Stimulated activated CD8-positive, alpha-beta memory T cell treated with anti-CD3 and anti-CD28 coated beads, Interleukin-12 subunit alpha, Interleukin-12 subunit beta, amount 100 ng/mL, for 1 hour (primary cell): Measurements from ENCODE around the gene SYT14.
"Not testable (repeated sequence)": the region's sequence is repeated elsewhere in the genome, so short reads cannot be mapped to it uniquely, and the experiment has no call there.

Source experiments
- DNase-seq: peaks from one replicate; pipeline ENCODE4 v3.0.0-alpha.2; 2020; ENCODE audit warnings: low read depth

The SYT14 gene

DNA sequence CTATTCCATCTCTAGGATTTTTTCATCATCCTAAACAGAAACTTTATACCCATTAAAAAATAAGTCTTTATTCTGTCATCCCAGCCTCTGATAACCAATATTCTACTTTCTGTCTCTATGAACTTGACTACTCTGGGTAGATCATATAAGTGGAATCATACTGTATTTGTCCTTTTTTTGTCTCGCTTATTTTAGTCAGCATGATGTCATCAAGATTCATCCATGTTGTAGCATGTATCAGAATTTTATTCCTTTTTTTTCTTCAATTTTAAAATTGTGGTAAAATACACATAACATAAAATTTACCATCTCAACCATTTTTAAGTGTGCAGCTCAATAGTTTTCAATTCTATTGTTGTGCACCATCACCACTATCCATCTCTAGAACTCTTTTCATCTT is 90.0 kb downstream of the SYT14 start:
- no peak for DNase-seq

- DNase-seq: no peak
Measured at GRCh38 chr1:210031473-210031872, 93.5 kb downstream of the SYT14 start.

- no peak for DNase-seq
Measured at GRCh38 chr1:210043058-210043457, 105.0 kb downstream of the SYT14 start.

GRCh38 chr1:210049616-210050015 is 111.6 kb downstream of the SYT14 start:
- DNase-seq: no peak

- DNase-seq: not testable (repeated sequence)
Measured at GRCh38 chr1:210050491-210050890, 112.5 kb downstream of the SYT14 start.

DNA sequence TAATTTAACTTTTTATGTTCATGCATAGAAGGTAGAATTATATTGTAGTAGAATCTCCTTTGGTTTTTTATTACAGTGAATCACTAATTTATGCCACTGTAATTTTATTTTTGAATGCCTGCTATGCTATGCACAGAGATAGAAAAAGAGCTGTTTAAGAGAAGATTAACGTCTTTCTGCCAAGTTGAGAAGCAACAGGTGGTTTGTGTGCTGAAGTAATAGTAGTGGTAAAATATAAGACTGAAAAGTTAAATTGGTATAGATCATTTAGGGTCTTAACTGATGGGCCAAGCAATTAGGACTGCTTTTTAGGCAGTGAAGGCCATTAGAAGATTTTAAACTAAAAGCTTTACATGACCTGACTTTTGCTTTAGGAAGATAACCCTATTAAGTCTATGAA is 115.1 kb downstream of the SYT14 start:
- no peak for DNase-seq

- no peak for DNase-seq
Measured at GRCh38 chr1:210057593-210057992, 119.6 kb downstream of the SYT14 start.

- DNase-seq: no peak
Measured at GRCh38 chr1:210061992-210062391, 124.0 kb downstream of the SYT14 start.

- DNase-seq: no peak
Measured at GRCh38 chr1:210070531-210070930, 132.5 kb downstream of the SYT14 start.

GRCh38 chr1:210072129-210072528 is 134.1 kb downstream of the SYT14 start:
- DNase-seq: no peak

GRCh38 chr1:210072896-210073504 is 135.0 kb downstream of the SYT14 start:
- no peak for DNase-seq

- no peak for DNase-seq
Measured at GRCh38 chr1:210074904-210075303, 136.9 kb downstream of the SYT14 start.

- DNase-seq: no peak
Measured at GRCh38 chr1:210076620-210077019, 138.6 kb downstream of the SYT14 start.

- DNase-seq: no peak
Measured at GRCh38 chr1:210081494-210081893, 143.5 kb downstream of the SYT14 start.

DNA sequence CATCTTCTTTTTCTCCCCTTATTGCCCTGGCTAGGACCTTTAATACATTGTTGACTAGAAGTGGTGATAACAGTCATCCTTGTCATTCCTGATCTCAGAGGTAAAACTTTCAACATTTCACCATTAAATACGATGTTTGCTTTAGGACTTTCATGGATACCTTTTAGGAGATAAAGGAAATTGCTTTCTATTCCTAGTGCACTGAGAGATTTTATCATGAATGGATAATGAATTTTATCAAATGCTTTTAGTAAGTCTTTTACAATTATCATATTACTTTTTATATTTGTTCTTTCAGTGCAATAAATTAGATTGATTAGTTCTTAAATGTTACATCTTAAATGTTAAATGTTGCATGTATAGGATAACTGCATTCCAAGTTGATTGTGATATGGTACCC is 147.3 kb downstream of the SYT14 start:
- DNase-seq: no peak

DNA sequence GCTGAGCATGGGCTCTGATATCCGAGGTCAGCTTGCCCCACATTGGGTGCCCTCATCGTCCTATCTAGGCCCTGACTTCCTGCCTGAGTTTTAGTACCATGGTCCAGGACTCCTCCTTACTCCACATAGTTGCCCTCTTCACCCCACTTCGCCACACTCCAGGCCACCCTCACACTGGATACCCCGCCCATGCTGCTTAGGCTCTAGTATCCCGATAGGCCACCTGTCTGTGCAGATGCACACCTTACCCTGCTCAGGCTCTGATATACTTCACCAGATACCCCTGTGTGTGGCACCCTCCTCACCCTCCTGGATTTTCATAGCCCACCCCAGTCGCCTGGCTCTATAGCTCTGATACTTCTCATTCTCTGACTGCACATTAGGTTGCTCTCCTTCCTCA is 149.0 kb downstream of the SYT14 start:
- no peak for DNase-seq

- DNase-seq: no peak
Measured at GRCh38 chr1:210089855-210090254, 151.8 kb downstream of the SYT14 start.

- DNase-seq: no peak
Measured at GRCh38 chr1:210092366-210092765, 154.3 kb downstream of the SYT14 start.

DNA sequence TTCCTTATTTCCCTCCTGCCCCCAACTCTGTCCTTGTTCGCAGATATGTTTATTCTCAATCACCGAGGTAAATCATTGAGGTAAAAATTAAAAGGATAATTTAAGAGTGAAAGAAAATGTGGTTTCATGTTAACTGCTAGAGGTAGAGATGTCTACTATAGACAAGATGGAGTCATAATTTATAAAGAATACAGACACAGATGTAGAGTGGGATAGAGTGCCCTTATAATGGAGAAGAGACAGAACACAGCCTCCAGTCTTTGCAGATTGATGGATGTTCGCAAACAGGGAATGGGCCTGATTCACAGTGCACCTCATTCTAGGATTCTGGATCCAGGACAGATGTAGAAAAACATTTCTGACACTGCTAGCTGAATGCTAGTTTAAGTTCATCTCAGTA is 155.4 kb downstream of the SYT14 start:
- no peak for DNase-seq

DNA sequence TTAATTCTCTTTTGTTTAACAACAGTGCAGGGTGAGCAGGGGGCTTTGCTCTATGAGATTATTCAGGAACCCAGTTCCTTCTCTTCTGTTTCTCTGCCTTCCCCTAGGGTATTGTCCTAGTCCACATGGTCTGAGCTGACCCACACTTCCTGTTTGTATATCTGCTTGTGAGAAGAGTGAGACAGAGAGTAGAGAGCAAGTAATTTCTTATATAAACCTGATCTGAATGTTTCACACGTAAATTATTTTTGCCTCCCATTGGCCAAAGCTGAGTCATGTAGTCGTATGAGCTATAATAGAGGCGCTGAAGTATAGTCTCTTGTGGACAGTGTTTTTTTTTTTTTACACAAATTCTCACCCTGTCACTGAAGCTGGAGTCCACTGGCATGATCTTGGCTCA is 160.3 kb downstream of the SYT14 start:
- DNase-seq: no peak

- DNase-seq: no peak
Measured at GRCh38 chr1:210099921-210100320, 161.9 kb downstream of the SYT14 start.

GRCh38 chr1:210104103-210104502 is 166.1 kb downstream of the SYT14 start:
- no peak for DNase-seq

DNA sequence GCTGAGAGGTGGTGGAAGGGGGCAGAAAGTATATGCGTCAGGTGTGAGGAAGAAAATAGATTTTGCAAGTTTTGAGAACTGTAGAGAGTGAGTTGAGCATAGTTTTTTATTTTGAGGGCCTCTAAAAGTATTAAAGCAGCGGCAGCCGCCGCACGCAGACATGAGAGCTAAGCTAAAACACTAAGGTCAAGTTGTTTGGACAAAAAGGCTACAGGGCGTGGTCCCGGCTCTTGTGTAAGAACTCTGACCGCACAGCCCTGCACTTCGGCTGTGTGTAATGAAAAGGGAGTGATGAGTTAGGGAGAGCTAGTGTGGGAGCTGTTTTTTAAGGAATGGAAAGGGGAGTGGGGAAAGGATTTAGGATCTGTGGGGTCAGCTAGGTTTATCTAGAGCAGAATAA is 174.9 kb downstream of the SYT14 start:
- not testable (repeated sequence) for DNase-seq

DNA sequence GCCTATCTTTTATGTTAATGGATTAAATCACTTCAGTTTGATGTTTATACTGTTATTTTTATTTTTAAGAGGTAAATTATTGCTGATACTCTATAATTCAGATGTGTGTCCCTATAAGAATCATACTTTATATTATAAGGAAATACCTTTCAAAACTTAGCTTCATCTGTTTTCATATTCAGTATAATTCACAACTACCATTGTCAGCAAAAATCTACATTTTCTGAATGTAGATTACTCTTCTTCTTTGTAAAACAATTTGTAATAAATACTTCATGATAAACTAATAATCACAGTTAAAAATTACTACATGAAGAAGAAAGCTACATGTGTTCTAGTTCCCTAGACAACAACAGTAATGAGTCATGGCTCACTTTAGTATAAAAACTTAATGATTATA is 179.2 kb downstream of the SYT14 start:
- no peak for DNase-seq

- no peak for DNase-seq
Measured at GRCh38 chr1:210117681-210118170, 179.7 kb downstream of the SYT14 start.
